Activated CD4-positive, alpha-beta memory T cell treated with anti-CD3 and anti-CD28 coated beads for 36 hours (primary cell): ENCODE results near the gene USP11. TPM values are rescaled to one million over a fixed set of nuclear protein-coding genes. Genes with fewer than 3 reads are reported as not detected.
A peak's percentile ranks its signal among the peaks of the same experiment; 100 is the strongest.
"Not testable (repeated sequence)": the region's sequence is repeated elsewhere in the genome, so short reads cannot be mapped to it uniquely, and the experiment has no call there.

Experiments used
- CTCF ChIA-PET: fragments of 350-600 bp; sonication (Branson Sonifier 250); formaldehyde crosslinking; loops from one replicate; lab custom pipeline; 2021; ENCODE audit warnings: antibody characterized with exemption, inconsistent platforms; lab: Charles Lee
- POLR2A ChIA-PET: fragments of 350-600 bp; sonication (Branson Sonifier 250); formaldehyde crosslinking; loops from one replicate; lab custom pipeline; 2021; ENCODE audit warnings: antibody characterized with exemption; lab: Charles Lee
- DNase-seq: peaks from one replicate; pipeline ENCODE4 v3.0.0-alpha.2; 2020
- H3K27ac Mint-ChIP-seq: one replicate; pipeline ENCODE4 v1.8.0; 2021; ENCODE audit warnings: mixed read lengths
- H3K27me3 Mint-ChIP-seq: one replicate; pipeline ENCODE4 v1.8.0; 2021; ENCODE audit warnings: mixed read lengths
- H3K36me3 Mint-ChIP-seq: one replicate; pipeline ENCODE4 v1.8.0; 2021; ENCODE audit warnings: mixed read lengths
- H3K4me1 Mint-ChIP-seq: one replicate; pipeline ENCODE4 v1.8.0; 2021; ENCODE audit warnings: low read depth, mixed read lengths
- H3K4me3 Mint-ChIP-seq: one replicate; pipeline ENCODE4 v1.8.0; 2021; ENCODE audit warnings: mild to moderate bottlenecking, mixed read lengths
- H3K9me3 Mint-ChIP-seq: one replicate; pipeline ENCODE4 v1.8.0; 2021; ENCODE audit warnings: mixed read lengths
- intact Hi-C: fragments of 100-400 bp; cut with micrococcal nuclease; formaldehyde crosslinking; loops from one replicate; pipeline ENCODE4 v1.15.1; 2023
- total RNA-seq, 2 experiments: library from RNA; stranded (reverse); gene quantifications; one replicate each; pipeline ENCODE4 v1.2.3, GENCODE V29; 2021

The USP11 gene
- total RNA-seq, 2 experiments from 2014 or later: 25.7 to 27.7 TPM

- Mint-ChIP-seq H3K27ac (no peak overlapping the region), H3K4me3 (no peak overlapping the region), H3K9me3 (no peaks in the 10 kb centered on the region), H3K4me1 (peaks cover 11% of the 10 kb centered on the region), H3K36me3 (peaks cover 8% of the 10 kb centered on the region), H3K27me3 (no peaks in the 10 kb centered on the region)
- ChIA-PET POLR2A (no interaction called here), CTCF (no interaction called here)
- DNase-seq: no peak
- intact Hi-C loops: no loop called here
These were observed 7.8 kb downstream of the USP11 start for GRCh38 chrX:47240619-47241018.

GRCh38 chrX:47241201-47242011, 8.6 kb downstream of the USP11 start:
- no peak overlapping the region for H3K27ac Mint-ChIP-seq
- ChIA-PET CTCF (no interaction called here), POLR2A (no interaction called here)
- no peak overlapping the region for H3K4me3 Mint-ChIP-seq
- H3K27me3 Mint-ChIP-seq: no peaks in the 10 kb centered on the region
- intact Hi-C loops: no loop called here
- peaks cover 3% of the 10 kb centered on the region for H3K4me1 Mint-ChIP-seq
- no peak for DNase-seq
- no peaks in the 10 kb centered on the region for H3K9me3 Mint-ChIP-seq
- peaks cover 14% of the 10 kb centered on the region for H3K36me3 Mint-ChIP-seq

GRCh38 chrX:47242321-47242720, 9.5 kb downstream of the USP11 start:
- no peak overlapping the region for H3K27ac Mint-ChIP-seq
- peaks cover 3% of the 10 kb centered on the region for H3K4me1 Mint-ChIP-seq
- ChIA-PET CTCF (no interaction called here), POLR2A (no interaction called here)
- intact Hi-C loops: no loop called here
- H3K36me3 Mint-ChIP-seq: peaks cover 14% of the 10 kb centered on the region
- H3K9me3 Mint-ChIP-seq: no peaks in the 10 kb centered on the region
- H3K4me3 Mint-ChIP-seq: no peak overlapping the region
- DNase-seq: no peak
- H3K27me3 Mint-ChIP-seq: no peaks in the 10 kb centered on the region

- POLR2A ChIA-PET: no interaction called here
- Mint-ChIP-seq H3K27ac (no peak overlapping the region), H3K36me3 (peaks cover 14% of the 10 kb centered on the region), H3K27me3 (no peaks in the 10 kb centered on the region), H3K4me1 (peaks cover 11% of the 10 kb centered on the region), H3K4me3 (no peak overlapping the region), H3K9me3 (no peaks in the 10 kb centered on the region)
- intact Hi-C loops: no loop called here
- DNase-seq: no peak
- CTCF ChIA-PET: no interaction called here
These were observed 10.5 kb downstream of the USP11 start for GRCh38 chrX:47243351-47243750.

GRCh38 chrX:47244676-47245075, 11.9 kb downstream of the USP11 start:
- Mint-ChIP-seq H3K4me3 (no peak overlapping the region), H3K27me3 (no peaks in the 10 kb centered on the region), H3K9me3 (no peaks in the 10 kb centered on the region), H3K36me3 (peaks cover 14% of the 10 kb centered on the region), H3K4me1 (peaks cover 19% of the 10 kb centered on the region), H3K27ac (no peak overlapping the region)
- intact Hi-C loops: no loop called here
- CTCF ChIA-PET: no interaction called here
- DNase-seq: no peak
- POLR2A ChIA-PET: interaction anchor here (0.6 to 0.9 kb wide), 2 partner anchors 11 to 34 kb away, joined by 3 to 4 read pairs; no protein-coding TSS in a partner anchor

GRCh38 chrX:47245156-47245555, 12.3 kb downstream of the USP11 start:
- Mint-ChIP-seq H3K36me3 (peaks cover 11% of the 10 kb centered on the region), H3K27ac (no peak overlapping the region), H3K27me3 (no peaks in the 10 kb centered on the region), H3K4me3 (no peak overlapping the region), H3K9me3 (no peaks in the 10 kb centered on the region), H3K4me1 (peaks cover 22% of the 10 kb centered on the region)
- no peak for DNase-seq
- ChIA-PET POLR2A (interaction anchor here (0.9 kb wide), 1 partner anchor 12 kb away, joined by 4 read pairs; no protein-coding TSS in a partner anchor), CTCF (no interaction called here)
- intact Hi-C loops: no loop called here

GRCh38 chrX:47247206-47247998, 14.6 kb downstream of the USP11 start:
- peak; percentile 60 for DNase-seq
- Mint-ChIP-seq H3K36me3 (peaks cover 7% of the 10 kb centered on the region), H3K4me1 (peaks cover 22% of the 10 kb centered on the region), H3K27ac (peak overlapping the region; percentile 42), H3K4me3 (no peak overlapping the region), H3K9me3 (no peaks in the 10 kb centered on the region), H3K27me3 (no peaks in the 10 kb centered on the region)
- intact Hi-C loops: no loop called here
- ChIA-PET POLR2A (no interaction called here), CTCF (no interaction called here)

GRCh38 chrX:47247999-47248320, 15.2 kb downstream of the USP11 start:
- peak overlapping the region; percentile 42 for H3K27ac Mint-ChIP-seq
- no peaks in the 10 kb centered on the region for H3K9me3 Mint-ChIP-seq
- intact Hi-C loops: no loop called here
- H3K36me3 Mint-ChIP-seq: peaks cover 7% of the 10 kb centered on the region
- ChIA-PET CTCF (no interaction called here), POLR2A (no interaction called here)
- no peaks in the 10 kb centered on the region for H3K27me3 Mint-ChIP-seq
- H3K4me3 Mint-ChIP-seq: no peak overlapping the region
- peaks cover 22% of the 10 kb centered on the region for H3K4me1 Mint-ChIP-seq
- no peak for DNase-seq

GRCh38 chrX:47248576-47248975, 15.8 kb downstream of the USP11 start:
- Mint-ChIP-seq H3K4me1 (peaks cover 22% of the 10 kb centered on the region), H3K27ac (no peak overlapping the region), H3K27me3 (no peaks in the 10 kb centered on the region), H3K4me3 (no peak overlapping the region), H3K36me3 (peaks cover 7% of the 10 kb centered on the region), H3K9me3 (no peaks in the 10 kb centered on the region)
- CTCF ChIA-PET: no interaction called here
- intact Hi-C loops: no loop called here
- POLR2A ChIA-PET: no interaction called here
- no peak for DNase-seq

- ChIA-PET CTCF (no interaction called here), POLR2A (interaction anchor here (0.8 kb wide), 1 partner anchor 17 kb away, joined by 3 read pairs; no protein-coding TSS in a partner anchor)
- DNase-seq: no peak
- H3K4me3 Mint-ChIP-seq: no peak overlapping the region
- peaks cover 7% of the 10 kb centered on the region for H3K36me3 Mint-ChIP-seq
- no peaks in the 10 kb centered on the region for H3K9me3 Mint-ChIP-seq
- peaks cover 22% of the 10 kb centered on the region for H3K4me1 Mint-ChIP-seq
- intact Hi-C loops: no loop called here
- no peaks in the 10 kb centered on the region for H3K27me3 Mint-ChIP-seq
- peak overlapping the region; percentile 33 for H3K27ac Mint-ChIP-seq
These were observed 17.2 kb downstream of the USP11 start for GRCh38 chrX:47250017-47250347.

- H3K27ac Mint-ChIP-seq, H3K4me1 Mint-ChIP-seq, DNase-seq, POLR2A ChIA-PET, H3K9me3 Mint-ChIP-seq, H3K4me3 Mint-ChIP-seq, CTCF ChIA-PET, H3K36me3 Mint-ChIP-seq, H3K27me3 Mint-ChIP-seq, intact Hi-C loops: not testable (repeated sequence)
These were observed 24.8 kb downstream of the USP11 start for GRCh38 chrX:47257620-47258019.

GRCh38 chrX:47264483-47265173, 31.8 kb downstream of the USP11 start:
- intact Hi-C loops: no loop called here
- Mint-ChIP-seq H3K4me1 (peaks cover 14% of the 10 kb centered on the region), H3K27me3 (no peaks in the 10 kb centered on the region), H3K9me3 (no peaks in the 10 kb centered on the region), H3K4me3 (no peak overlapping the region), H3K36me3 (no peaks in the 10 kb centered on the region), H3K27ac (peak overlapping the region; percentile 61)
- DNase-seq: peak; percentile 44
- ChIA-PET POLR2A (interaction anchor here (1.0 kb wide), 1 partner anchor 32 kb away, joined by 3 read pairs; the partner anchor contains the start of gene USP11), CTCF (no interaction called here)
